GM18907 (cell line): ENCODE measurements around the gene ZCCHC10.

Source experiments
- ATAC-seq: cut with Tn5 transposase; IDR thresholded peaks from one replicate; pipeline ENCODE4 v1.9.1; 2021; ENCODE audit warnings: mild to moderate bottlenecking, moderate library complexity; ENCODE audit not compliant: unreplicated experiment

ZCCHC10 gene

GRCh38 chr5:133025804-133026663 lies at the start of gene ZCCHC10:
Gene ZCCHC10, minus strand, starts transcription at chr5:133026549. Its CDS starts 12 bp downstream, at chr5:133026537.
- ATAC-seq = peak; percentile 96

- ATAC-seq = no peak
Observed at GRCh38 chr5:133075572-133076536, 49.5 kb upstream of the ZCCHC10 start.

DNA sequence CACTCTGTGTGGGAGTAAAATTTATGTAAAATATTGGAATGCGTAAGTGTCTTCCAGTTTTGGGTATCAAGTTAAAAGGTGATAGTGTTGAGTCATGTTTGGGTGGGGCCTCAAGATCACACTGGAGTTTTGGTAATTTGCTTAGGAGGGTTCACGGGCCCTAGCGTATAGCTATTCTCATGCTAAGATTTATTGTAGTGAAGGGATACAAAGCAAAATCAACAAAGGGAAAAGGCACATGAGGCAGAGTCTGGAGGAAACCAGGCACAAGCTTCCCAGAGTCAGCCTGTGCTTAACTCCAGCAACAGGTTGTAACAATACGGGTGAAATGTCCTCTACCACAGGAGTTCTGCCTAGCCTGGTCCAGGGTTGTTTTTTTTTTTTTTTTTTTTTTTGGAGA lies 45.7 kb upstream of the ZCCHC10 start:
- no peak for ATAC-seq

DNA sequence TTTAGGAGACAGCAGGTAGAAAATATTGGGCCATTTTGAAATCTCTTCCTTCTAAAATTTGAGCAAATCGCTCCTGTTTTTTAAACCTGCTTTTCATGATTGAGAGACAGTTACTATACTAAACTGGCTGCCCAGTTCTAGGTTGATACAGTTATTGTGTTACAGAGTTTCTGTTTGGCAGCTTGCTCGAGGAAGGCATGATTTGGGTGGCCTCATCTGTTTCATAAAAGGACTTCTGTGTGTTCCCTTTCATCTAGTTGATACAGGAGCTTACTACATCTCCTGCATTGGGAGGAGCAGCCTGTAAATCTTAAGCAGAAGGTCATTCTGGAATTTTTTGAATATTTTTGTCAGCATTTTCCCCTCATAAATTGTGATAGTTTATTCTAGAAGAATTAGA lies 39.7 kb upstream of the ZCCHC10 start:
- no peak for ATAC-seq

DNA sequence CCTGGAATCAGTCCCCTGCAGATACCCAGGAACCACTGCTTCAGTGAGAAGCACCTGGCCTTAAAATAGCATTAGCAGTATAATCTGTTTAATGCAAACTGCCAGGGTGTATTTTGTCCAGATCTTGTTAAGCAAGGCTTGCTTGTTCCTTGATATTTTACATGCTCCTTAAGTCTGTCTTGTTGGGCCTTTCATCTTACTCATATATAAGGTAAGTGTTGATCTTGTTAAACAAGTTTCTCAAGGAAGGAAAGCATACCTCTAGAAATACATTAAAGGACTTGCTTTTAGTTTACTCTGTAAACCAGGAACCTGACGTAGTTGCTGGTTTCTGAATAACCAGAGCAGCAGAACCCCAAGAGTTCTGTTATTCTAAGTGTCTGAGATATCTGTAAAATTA lies 39.1 kb upstream of the ZCCHC10 start:
- ATAC-seq = no peak

- ATAC-seq = no peak
Observed at GRCh38 chr5:133063965-133064364, 37.6 kb upstream of the ZCCHC10 start.

DNA sequence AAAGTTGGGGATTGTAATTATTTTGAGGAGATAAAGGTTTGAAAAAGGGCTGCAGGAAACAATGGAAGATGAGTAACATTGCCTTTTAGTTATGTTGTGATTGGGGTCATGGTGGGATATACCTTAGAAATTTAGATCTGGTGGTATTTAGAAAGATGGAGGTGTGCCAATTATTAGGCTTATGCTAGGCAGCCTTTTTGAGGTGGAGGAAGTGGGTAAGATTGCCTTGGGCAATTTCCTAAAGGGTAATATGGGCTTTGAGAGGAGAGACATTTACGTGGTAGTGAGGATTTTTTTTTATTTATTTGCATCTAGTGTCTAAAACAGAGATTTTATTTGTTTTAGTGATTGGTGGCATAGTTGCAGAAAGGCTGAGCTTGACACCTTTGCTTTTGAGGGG lies 35.9 kb upstream of the ZCCHC10 start:
- no peak for ATAC-seq

- ATAC-seq = no peak
Observed at GRCh38 chr5:133059621-133060020, 33.3 kb upstream of the ZCCHC10 start.

- no peak for ATAC-seq
Observed at GRCh38 chr5:133056891-133057290, 30.5 kb upstream of the ZCCHC10 start.

DNA sequence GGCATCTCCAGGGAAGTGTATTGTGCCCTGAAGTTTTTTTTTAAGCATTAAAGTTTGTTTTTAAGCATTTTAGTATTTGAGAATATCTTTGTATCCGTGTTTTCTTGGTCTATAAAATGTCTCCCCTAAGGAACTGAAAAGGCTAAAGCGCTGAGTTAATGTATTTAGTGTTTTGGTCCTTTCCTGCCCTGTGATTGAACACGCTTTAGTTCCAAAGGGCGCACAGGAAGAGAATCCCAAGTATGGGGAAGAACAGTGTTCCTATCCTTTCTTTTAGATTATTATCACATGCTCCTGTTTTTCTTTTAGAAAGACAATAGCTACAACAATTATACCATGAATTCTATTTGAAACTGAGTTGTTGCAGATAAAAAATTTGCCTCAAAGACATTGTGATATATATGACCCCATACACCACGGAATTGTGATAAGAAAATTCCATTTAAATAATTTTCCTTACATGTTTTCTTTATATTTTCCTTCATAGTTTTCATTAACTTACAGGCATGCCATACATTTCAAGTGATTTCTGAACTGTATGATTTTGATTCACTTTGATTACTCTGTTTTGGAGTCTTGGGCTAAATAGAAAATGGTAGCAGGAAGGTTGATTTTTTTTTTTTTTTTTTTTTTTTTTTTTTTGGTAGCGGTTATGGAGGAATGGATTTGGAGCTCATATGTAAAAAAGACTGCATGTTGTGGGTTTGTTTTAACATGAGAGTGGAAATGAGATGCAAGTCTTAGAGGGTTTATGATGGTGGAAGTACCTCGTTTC lies 28.5 kb upstream of the ZCCHC10 start:
- ATAC-seq = no peak

- no peak for ATAC-seq
Observed at GRCh38 chr5:133053448-133053847, 27.1 kb upstream of the ZCCHC10 start.

- ATAC-seq = peak; percentile 36
Observed at GRCh38 chr5:133052317-133053175, 26.2 kb upstream of the ZCCHC10 start.

DNA sequence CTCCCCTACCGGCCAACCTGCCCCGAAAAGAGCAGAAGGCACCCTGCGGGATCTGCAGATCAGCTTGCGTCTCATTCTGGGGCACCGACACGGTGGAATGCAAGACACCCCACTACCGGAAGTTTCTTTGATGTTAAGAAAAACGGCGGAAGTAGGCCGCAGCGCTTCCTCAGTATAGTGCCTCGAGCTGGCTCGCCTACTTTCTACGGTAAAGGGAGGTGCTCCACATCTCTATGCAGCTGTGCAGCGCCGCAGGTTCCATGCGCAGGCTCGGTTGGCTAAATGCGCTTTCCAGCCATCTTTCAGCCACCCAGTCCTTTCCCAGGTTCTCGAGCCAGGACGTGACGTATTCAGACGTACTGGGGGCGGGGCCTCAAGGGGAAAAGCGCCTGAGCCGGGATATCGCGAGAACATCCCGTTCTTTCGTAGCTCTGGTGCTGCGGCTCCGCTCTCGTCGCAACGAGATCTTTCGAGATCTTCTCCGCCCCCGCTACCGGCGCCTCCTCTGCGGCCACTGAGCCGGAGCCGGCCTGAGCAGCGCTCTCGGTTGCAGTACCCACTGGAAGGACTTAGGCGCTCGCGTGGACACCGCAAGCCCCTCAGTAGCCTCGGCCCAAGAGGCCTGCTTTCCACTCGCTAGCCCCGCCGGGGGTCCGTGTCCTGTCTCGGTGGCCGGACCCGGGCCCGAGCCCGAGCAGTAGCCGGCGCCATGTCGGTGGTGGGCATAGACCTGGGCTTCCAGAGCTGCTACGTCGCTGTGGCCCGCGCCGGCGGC lies 25.4 kb upstream of the ZCCHC10 start, which contains the start of gene HSPA4:
Gene HSPA4 (plus strand): TSS at position 472 of the 775 bp plus-strand sequence. CDS start 238 bp downstream, at position 710.
- ATAC-seq = peak; percentile 85

- ATAC-seq = peak; percentile 3
Observed at GRCh38 chr5:133051061-133051541, 24.8 kb upstream of the ZCCHC10 start.

GRCh38 chr5:133050521-133050920 lies 24.2 kb upstream of the ZCCHC10 start:
- ATAC-seq = no peak

GRCh38 chr5:133049726-133050048 lies 23.3 kb upstream of the ZCCHC10 start:
- ATAC-seq = no peak

DNA sequence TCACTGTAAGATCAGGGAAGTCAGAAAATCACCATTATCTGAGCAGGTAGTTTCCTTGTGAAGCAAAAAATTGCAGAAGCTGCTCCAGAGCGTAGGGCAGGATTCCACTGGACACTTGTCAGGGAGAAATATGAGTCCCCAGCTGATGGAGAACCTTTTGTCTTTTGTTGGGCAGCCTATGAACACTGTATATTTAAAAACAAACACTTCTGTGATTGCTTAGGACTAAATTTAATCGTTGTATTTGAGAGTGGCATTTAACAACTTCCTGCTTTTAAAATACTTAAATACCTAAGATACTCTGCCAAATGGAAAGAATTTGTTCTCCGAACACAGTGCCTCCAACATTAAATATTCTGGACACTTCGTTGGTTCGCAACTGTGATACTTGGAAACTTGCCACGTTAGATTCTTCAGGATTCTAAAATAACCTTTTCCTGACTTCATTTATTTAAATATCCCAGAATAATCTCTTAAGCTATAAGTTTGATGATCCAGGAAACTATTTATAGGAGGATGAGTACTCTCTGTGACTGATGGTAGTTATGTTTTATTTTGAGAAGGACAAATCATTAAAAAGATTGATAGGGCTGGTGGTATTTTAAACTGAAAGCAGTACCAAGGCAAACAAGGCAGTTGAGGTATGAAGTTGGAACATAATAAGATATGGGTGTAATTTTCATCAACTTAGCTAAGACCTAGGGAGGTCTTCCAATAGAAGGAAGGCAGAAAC lies 22.8 kb upstream of the ZCCHC10 start:
- ATAC-seq = no peak

GRCh38 chr5:133047404-133047803 lies 21.1 kb upstream of the ZCCHC10 start:
- no peak for ATAC-seq
